ENCODE data around the gene TCTN1.
A peak's percentile ranks its signal among the peaks of the same experiment; 100 is the strongest.
"Not testable (repeated sequence)": the region's sequence is repeated elsewhere in the genome, so short reads cannot be mapped to it uniquely, and the experiment has no call there.

Gene TCTN1

DNA sequence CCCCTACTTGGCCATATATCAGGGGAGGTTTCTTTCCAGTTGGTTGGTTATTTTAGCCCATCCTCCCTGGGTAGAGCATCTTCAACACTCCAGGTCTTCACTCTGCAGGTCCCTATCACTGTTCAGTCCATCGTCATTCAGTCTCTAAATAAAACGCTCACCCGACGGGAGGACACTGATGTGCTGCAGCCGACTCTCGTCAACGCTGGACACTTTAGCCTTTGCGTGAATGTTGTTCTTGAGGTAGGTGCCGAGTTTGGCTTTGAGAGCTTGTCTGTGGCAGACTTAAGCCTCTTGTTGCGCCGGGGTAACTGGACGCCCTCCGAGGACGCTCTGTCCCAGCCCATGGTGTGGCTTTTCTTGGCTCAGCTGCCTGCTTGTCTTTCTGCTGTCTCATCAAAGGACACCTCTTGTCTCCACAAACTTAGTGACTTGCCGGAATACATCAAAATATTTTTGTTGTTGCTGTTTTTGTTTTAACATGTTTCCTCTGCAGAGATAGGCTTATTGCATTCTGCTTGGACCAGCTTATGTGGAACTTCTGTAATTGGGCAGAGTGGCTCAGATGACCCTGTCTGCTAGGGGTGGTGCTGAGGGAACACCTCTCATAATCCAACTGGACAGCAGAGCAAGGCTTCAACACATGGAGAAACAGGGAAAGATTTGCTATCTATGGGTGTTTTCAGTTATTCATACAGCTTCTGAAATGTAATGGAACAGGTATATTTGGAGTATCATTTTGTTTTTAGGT, 26.5 kb downstream of the TCTN1 start:
- DNase-seq = no peak

DNA sequence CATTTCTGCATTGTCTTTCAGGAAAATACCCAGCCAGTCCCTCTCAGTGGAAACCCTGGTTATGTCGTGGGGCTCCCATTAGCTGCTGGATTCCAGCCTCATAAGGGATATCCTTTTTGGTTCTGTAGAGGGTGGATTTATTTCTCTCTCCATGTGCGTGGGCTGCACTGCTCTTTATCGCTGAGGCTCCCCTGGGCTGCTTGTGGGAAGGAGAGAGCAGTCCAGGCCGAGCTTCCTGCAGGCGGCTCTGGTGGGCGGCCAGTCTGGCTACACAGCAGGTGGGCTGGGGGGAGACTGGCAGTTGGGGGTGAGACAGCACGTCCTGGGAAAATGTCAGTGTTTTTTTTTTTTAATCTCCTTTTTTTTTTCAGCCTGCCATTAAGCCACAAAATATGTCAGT, 27.6 kb downstream of the TCTN1 start:
- no peak for DNase-seq

GRCh38 chr12:110647631-110648040, 33.7 kb downstream of the TCTN1 start:
- no peak for DNase-seq

DNA sequence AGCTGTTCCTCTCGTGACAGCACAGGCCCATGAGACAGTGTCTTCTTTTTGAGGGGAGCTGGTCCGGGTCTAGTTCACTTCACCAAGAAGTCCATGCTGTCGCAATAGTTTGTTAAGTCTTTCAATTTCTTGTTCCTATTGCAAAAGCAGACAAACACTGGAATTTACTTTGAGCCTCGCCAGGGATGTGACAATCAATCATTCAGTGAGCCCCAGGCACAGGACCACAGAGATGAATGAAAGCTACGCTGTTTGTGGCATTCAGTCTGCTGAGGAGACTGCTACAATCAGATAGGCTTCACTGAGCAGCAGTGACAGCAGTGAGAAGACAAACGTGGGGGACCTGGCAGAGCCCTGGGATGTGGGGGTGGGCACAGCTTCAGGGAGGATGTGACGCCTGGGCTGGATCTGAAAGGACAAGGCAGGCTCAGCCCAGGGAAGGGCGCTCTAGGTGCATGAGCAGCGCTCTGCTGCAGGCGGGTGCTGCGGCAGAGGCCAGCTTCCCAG, 35.5 kb downstream of the TCTN1 start:
- no peak for DNase-seq

- DNase-seq = not testable (repeated sequence)
Measured at GRCh38 chr12:110654238-110654637, 40.3 kb downstream of the TCTN1 start.

GRCh38 chr12:110656071-110656655, 42.2 kb downstream of the TCTN1 start:
- no peak for DNase-seq

- DNase-seq = no peak
Measured at GRCh38 chr12:110657747-110658146, 43.8 kb downstream of the TCTN1 start.

DNA sequence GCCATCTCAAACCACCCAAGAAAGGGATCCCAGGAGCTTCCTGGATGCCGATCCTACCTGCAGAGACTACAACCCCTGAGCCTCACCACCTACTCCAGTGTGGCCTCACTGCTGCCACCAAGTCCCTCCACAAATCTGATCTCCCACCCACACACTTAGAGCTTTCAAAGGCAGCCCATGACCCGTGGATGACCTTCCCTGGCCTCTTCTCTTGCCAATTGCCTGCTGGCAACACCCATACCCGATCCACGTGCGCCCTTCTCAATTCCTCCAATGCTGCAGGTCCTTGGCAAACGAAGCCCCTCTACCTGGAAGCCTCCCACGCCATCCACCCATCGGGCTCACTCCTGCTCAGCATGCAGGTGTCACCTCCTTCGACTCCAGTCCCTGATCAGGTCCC, 44.3 kb downstream of the TCTN1 start:
- DNase-seq = no peak

- no peak for DNase-seq
Measured at GRCh38 chr12:110658878-110659277, 44.9 kb downstream of the TCTN1 start.

GRCh38 chr12:110661337-110661972, 47.5 kb downstream of the TCTN1 start:
- peak; percentile 42 for DNase-seq

- no peak for DNase-seq
Measured at GRCh38 chr12:110666892-110667291, 53.0 kb downstream of the TCTN1 start.

DNA sequence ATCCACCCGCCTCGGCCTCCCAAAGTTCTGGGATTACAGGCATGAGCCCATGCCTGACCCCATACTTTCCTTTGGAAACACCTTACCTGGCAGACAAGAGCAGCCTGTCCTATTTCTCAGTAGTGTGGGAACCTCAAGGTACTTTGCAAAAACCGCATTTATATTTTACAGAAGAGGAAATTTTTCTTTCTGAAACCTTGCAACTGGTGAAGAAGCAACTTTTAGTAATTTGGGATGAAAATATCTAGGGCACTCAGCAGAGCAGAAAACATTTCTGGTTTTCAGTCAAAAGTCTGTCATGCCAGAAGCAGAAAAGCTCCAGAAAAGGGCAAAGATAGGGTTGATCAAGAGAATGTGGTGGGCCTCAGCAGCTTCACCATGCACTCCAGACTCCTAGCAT, 53.7 kb downstream of the TCTN1 start:
- no peak for DNase-seq

GRCh38 chr12:110668480-110669192, 54.7 kb downstream of the TCTN1 start:
- DNase-seq = no peak

- no peak for DNase-seq
Measured at GRCh38 chr12:110669193-110669502, 55.2 kb downstream of the TCTN1 start.

DNA sequence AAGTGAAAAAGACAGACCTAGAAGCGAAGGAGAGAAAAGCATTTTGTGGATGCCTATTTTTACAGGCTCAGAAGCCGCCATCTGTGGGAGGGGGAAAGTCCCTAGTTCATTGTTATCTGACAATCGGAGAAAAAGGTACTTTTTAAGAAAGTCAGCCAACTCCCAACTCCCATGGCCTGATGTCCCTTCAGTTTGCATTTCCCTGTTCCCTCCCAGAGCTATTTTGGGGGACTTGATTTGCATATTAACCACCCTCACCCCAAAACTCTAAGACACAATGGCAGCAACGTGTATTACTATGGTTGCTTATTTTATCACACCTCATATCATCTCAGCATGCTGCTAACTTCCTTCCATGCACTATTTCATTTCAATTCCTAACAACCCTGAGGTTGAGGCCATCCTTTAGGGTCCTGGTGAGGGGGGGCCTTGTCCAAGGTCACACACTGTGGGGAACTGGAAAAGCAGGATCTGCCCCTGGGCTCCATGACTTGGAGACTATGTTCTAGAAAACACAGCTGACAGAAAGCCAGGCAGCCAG, 56.3 kb downstream of the TCTN1 start:
- no peak for DNase-seq

- no peak for DNase-seq
Measured at GRCh38 chr12:110676171-110676570, 62.2 kb downstream of the TCTN1 start.

DNA sequence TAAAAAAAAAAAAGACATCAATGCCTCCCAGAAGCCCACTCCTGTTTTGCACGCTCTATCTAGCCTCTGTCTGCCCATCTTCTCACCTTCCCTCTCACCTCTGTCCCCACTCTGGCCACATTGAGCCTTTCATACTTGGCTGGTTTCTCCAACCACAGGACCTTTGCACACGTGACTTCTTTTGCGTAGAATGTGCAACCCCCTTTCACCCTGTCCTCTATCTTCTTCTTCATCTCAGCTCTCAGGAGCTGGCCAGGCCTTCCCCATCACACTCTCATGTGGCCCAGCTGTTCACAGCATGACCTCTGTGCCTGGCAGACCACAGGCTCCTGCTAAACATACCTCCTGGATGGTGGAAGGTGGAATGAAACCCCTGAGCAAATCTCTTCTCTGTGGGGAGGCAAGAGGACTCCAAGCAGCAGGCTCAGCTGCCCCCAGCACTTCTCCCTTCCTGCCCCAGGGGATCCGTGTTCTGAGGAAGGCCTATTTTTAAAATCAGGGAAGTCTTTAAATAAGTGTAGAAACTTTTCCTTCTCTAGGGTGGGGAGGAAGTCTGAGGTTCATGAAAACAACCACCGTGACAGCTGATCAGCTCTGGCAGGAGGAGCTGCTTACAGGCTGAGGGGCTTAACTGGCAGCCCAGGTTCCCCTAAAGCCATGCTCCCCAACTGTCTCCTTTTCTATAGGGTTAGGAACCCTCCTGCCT, 63.4 kb downstream of the TCTN1 start:
- no peak for DNase-seq

DNA sequence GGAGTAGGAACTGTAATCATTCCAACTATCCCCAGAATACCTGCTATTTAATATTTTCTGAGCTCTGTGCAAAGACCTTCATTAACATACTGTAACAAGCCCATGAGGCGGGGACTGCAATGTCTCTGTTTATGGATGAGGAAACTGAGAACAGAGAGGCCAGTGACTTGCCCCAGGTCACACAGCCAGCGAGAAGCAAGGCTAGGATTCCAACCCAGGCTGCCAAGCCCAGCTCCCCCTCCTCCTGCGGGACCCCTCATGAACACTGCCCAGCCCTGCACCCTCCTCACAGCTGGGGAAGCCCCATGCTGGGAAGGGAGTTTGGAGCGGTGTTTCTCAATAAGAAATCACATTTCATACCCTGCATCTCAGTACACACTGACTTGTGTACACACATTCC, 64.1 kb downstream of the TCTN1 start:
- no peak for DNase-seq

DNA sequence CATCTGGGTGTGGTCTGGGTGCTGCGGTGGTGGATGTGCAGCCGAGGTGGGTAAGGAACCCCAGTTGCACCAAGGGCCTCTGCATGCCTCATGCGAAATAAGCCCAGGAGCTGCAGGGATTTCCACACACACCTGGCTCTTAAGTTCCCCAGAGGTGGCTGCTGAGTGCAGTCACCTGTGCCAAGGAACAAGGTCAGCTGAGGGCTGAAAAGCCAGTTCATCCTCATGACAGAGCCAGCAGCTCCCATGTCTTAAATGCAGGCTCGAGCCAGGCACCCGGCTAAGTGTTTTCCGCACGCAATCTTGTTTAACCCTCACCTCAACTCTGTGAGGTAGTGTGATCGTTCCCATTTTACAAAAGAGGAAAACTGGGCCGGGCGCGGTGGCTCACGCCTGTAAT, 65.3 kb downstream of the TCTN1 start:
- DNase-seq = no peak

DNA sequence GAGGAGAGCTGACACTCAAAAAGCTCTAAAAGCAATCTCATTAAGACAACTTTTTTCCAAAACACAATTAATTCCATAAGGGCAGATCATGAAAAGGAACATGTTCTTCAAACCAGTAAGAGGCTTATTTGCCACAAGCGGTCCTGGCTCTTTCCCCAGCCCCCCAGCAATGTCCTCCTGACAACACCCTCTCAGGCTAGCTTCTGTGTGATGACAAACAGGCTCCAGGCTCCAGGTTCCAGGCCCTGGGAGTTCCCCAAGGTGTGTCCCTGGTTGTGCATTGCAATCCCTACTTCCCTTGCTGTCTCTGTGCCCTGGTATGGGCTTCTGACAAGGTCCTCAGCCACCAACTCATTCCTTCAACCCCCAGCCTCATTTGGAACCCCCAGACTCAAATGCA, 66.1 kb downstream of the TCTN1 start:
- DNase-seq = no peak

GRCh38 chr12:110683888-110684287, 70.0 kb downstream of the TCTN1 start:
- no peak for DNase-seq

DNA sequence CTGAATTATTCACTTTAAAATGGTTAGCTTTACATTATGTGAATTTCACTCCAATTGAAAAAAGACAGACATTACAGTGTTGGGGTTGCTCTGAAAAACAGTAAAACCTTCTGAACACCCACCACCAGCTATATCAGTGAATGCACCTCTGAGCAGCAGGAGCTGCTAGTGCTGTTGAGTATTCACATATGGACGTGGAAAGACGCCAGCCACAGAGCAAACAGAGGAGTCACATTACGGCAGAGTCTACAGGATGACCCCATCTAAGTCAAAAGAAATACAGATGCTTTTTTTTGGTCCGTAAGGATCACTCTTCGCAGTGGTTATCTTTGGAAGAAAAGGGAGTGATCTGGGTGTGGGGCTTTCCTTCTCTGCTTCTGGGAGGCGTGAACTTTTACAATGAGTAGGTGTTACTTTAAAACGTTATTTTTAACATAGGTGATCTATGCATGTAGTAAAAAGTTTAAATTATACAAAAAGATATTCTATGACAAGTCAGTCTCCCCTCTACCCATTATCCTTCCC, 70.4 kb downstream of the TCTN1 start:
- no peak for DNase-seq
